ENCODE results near the gene PSORS1C1.

The PSORS1C1 gene

GRCh38 chr6:31120151-31120915 is 5.7 kb downstream of the PSORS1C1 start, which contains the start of gene CDSN:
Gene CDSN (minus strand): TSS chr6:31120446. CDS start chr6:31120419, 27 bp downstream.
- no peak for TF ChIP-seq POLR2A (IDR thresholded peaks at IDR 0.05; ENCODE audit: extremely low read depth, insufficient read length)
- no peak for TF ChIP-seq MAX (IDR thresholded peaks at IDR 0.05; ENCODE audit: low read depth, low read length)
- no peak for TF ChIP-seq MYC (IDR thresholded peaks at IDR 0.05; ENCODE audit: low read depth, low read length)
- TF ChIP-seq CTCF (IDR thresholded peaks at IDR 0.05; ENCODE audit: low read depth, low read length): no peak
- DNase-seq (ENCODE audit: low read depth): no peak
- no peak within 1 kb of the TSS for H3K4me3 ChIP-seq (ENCODE audit: low read depth, low read length)

GRCh38 chr6:31121131-31121790 is 6.7 kb downstream of the PSORS1C1 start:
- no peak for DNase-seq (ENCODE audit: low read depth)
- H3K4me3 ChIP-seq (ENCODE audit: low read depth, low read length): no peak overlapping the region
- TF ChIP-seq CTCF (IDR thresholded peaks at IDR 0.05; ENCODE audit: low read depth, low read length) (no peak), MYC (IDR thresholded peaks at IDR 0.05; ENCODE audit: low read depth, low read length) (no peak), POLR2A (IDR thresholded peaks at IDR 0.05; ENCODE audit: extremely low read depth, insufficient read length) (no peak), MAX (IDR thresholded peaks at IDR 0.05; ENCODE audit: low read depth, low read length) (no peak)

- H3K4me3 ChIP-seq (ENCODE audit: low read depth, low read length): no peak overlapping the region
- TF ChIP-seq MAX (IDR thresholded peaks at IDR 0.05; ENCODE audit: low read depth, low read length) (no peak), MYC (IDR thresholded peaks at IDR 0.05; ENCODE audit: low read depth, low read length) (no peak), POLR2A (IDR thresholded peaks at IDR 0.05; ENCODE audit: extremely low read depth, insufficient read length) (no peak), CTCF (IDR thresholded peaks at IDR 0.05; ENCODE audit: low read depth, low read length) (no peak)
- DNase-seq (ENCODE audit: low read depth): no peak
Observed at GRCh38 chr6:31122791-31123706, 8.4 kb downstream of the PSORS1C1 start.

- no peak for TF ChIP-seq POLR2A (IDR thresholded peaks at IDR 0.05; ENCODE audit: extremely low read depth, insufficient read length)
- no peak for TF ChIP-seq MYC (IDR thresholded peaks at IDR 0.05; ENCODE audit: low read depth, low read length)
- no peak for TF ChIP-seq MAX (IDR thresholded peaks at IDR 0.05; ENCODE audit: low read depth, low read length)
- TF ChIP-seq CTCF (IDR thresholded peaks at IDR 0.05; ENCODE audit: low read depth, low read length): no peak
- H3K4me3 ChIP-seq (ENCODE audit: low read depth, low read length): no peak overlapping the region
- no peak for DNase-seq (ENCODE audit: low read depth)
Observed at GRCh38 chr6:31125162-31125561, 10.6 kb downstream of the PSORS1C1 start.

- H3K4me3 ChIP-seq (ENCODE audit: low read depth, low read length): no peak overlapping the region
- TF ChIP-seq CTCF (IDR thresholded peaks at IDR 0.05; ENCODE audit: low read depth, low read length) (no peak), MAX (IDR thresholded peaks at IDR 0.05; ENCODE audit: low read depth, low read length) (no peak)
- DNase-seq (ENCODE audit: low read depth): peak; percentile 23
Observed at GRCh38 chr6:31125586-31126363, 11.2 kb downstream of the PSORS1C1 start.
